Retinal pigment epithelial cell (primary cell): Measurements from ENCODE around the gene AIPL1.

Experiments used
- DNase-seq: peaks from one replicate; pipeline ENCODE4 v3.0.0-alpha.2; 2010; ENCODE audit warnings: low read depth
- H3K4me3 ChIP-seq: 2 replicates; pipeline ENCODE4 v1.5.1; 2011; ENCODE audit warnings: mild to moderate bottlenecking, low read length, control low read depth, moderate library complexity
- CTCF ChIP-seq: conservative IDR thresholded peaks from 2 replicates; pipeline ENCODE4 v1.5.1; 2011; ENCODE audit warnings: low read depth, low read length, control low read depth, inconsistent platforms

The AIPL1 gene

GRCh38 chr17:6460531-6461161, 25.7 kb upstream of the AIPL1 start:
- TF ChIP-seq CTCF = no peak
- no peak overlapping the region for H3K4me3 ChIP-seq
- DNase-seq = no peak

- H3K4me3 ChIP-seq = no peak overlapping the region
- no peak for TF ChIP-seq CTCF
- no peak for DNase-seq
Measured at GRCh38 chr17:6458460-6458950, 23.6 kb upstream of the AIPL1 start.

GRCh38 chr17:6457688-6458459, 23.0 kb upstream of the AIPL1 start:
- no peak for DNase-seq
- TF ChIP-seq CTCF = no peak
- no peak overlapping the region for H3K4me3 ChIP-seq

- TF ChIP-seq CTCF = no peak
- no peak for DNase-seq
- no peak overlapping the region for H3K4me3 ChIP-seq
Measured at GRCh38 chr17:6456914-6457687, 22.2 kb upstream of the AIPL1 start.

- no peak for TF ChIP-seq CTCF
- no peak for DNase-seq
- no peak overlapping the region for H3K4me3 ChIP-seq
Measured at GRCh38 chr17:6456321-6456720, 21.4 kb upstream of the AIPL1 start.

- DNase-seq = no peak
- TF ChIP-seq CTCF = no peak
- peak overlapping the region; percentile 22 for H3K4me3 ChIP-seq
Measured at GRCh38 chr17:6455321-6455705, 20.4 kb upstream of the AIPL1 start.
